ENCODE data around the gene FAM181A.

DNA sequence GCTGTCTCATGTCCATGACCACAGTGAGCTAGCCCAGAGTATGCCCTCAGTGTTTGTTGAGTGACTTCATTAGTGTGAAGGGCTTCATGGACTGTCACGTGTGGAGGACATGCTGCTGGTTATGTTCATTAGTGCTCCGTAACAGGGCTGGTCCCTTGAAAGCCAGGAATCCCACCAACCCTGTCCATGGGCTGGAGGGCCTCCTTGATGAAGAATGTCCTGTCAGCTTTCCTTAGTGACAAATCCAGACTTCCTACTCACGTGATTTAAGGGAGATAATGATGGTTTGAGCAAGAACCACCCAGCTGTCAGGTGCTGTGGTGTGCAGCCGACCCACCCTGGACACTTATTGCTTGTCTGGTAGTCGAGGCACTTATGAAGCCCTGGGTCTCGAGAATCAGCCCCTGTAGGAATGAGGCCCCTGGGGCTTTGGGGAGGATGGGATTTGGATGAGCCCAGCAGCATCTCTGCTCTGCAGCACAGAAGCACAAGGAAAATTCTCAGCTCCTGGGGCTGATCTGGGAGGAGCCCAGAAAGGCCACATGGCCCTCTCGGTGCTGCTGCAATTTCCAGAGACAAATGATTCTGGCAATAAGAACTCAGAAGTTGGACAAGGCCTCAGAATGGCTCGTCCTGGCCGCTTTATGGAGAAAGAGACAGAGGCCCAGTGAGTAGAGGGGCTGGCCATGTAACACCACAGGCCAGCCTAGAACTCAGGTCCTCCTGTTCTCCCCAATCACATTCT lies 37.2 kb upstream of the FAM181A start:
- TF ChIP-seq, protein P1, sequence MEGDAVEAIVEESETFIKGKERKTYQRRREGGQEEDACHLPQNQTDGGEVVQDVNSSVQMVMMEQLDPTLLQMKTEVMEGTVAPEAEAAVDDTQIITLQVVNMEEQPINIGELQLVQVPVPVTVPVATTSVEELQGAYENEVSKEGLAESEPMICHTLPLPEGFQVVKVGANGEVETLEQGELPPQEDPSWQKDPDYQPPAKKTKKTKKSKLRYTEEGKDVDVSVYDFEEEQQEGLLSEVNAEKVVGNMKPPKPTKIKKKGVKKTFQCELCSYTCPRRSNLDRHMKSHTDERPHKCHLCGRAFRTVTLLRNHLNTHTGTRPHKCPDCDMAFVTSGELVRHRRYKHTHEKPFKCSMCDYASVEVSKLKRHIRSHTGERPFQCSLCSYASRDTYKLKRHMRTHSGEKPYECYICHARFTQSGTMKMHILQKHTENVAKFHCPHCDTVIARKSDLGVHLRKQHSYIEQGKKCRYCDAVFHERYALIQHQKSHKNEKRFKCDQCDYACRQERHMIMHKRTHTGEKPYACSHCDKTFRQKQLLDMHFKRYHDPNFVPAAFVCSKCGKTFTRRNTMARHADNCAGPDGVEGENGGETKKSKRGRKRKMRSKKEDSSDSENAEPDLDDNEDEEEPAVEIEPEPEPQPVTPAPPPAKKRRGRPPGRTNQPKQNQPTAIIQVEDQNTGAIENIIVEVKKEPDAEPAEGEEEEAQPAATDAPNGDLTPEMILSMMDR (conservative IDR thresholded peaks at IDR 0.05; ENCODE audit: low read depth, low read length), result no peak
- no peak for TF ChIP-seq EZH2 (IDR thresholded peaks at IDR 0.05; ENCODE audit: borderline replicate concordance, low read depth, low read length, poor library complexity, severe bottlenecking)
